ENCODE measurements around the gene GRAP2. TPM values are rescaled to one million over a fixed set of nuclear protein-coding genes. Genes with fewer than 3 reads are reported as not detected.

The GRAP2 gene
- total RNA-seq, 1 experiment from 2014 or later: not detected

DNA sequence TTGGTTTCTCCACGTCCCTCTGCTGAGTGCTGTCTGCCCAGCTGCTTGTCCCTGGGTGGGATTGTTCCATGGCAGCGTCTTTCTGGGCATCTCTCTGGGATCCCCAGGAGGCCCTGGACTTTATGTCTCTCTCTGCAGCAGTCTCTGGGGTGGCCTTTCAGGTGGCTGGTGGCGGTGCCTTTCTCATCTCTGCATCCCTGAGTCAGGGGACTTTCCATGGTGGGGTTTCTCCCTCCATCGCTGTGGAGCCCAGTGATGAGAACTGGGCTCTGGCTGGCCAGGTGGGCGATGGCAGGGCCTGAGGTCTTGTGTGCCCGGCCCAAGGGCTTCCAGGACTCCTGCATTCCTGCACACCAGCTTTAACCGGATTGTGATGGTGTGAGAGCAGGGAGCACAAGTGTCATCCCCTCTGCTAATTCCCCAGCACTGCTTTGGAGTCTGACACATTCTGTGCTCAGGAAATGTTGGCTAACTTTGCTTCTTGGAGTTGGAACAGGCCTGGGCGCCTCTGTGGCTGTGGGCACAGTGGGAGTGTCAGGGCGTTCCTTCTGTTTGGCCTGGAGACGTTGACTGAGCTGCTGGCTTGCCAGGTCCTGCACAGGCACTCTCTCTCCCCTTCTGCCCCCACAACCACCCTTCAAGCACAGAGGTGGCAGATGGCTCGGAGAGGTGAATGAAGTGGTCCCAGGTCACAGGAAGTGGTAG, 121.8 kb downstream of the GRAP2 start:
- Mint-ChIP-seq H3K27me3 (ENCODE audit: insufficient read depth, unreplicated experiment) (no peaks in the 10 kb centered on the region), H3K27ac (ENCODE audit: unreplicated experiment) (no peak overlapping the region), H3K36me3 (ENCODE audit: insufficient read depth, unreplicated experiment) (no peaks in the 10 kb centered on the region), H3K4me1 (ENCODE audit: low read depth, unreplicated experiment) (no peaks in the 10 kb centered on the region), H3K4me3 (ENCODE audit: unreplicated experiment) (no peak overlapping the region), H3K9me3 (ENCODE audit: unreplicated experiment) (no peaks in the 10 kb centered on the region)
- peaks cover 3% of the 10 kb centered on the region for H3K4me1 ChIP-seq
- CTCF ChIA-PET: no interaction called here
- H3K36me3 ChIP-seq (ENCODE audit: control insufficient read depth, insufficient read depth, low read length): peaks cover 1% of the 10 kb centered on the region; the same call in 1 of the 2 replicates
- no peak overlapping the region for H3K4me3 ChIP-seq (ENCODE audit: low read depth, low read length)
- no peak for DNase-seq
- BruUV-seq (replicated peaks): no TSS peak
- H3K27me3 ChIP-seq (replicated peaks; ENCODE audit: control insufficient read depth, insufficient read depth, low read length): no peaks in the 10 kb centered on the region
- intact Hi-C loops (cut with micrococcal nuclease; ENCODE audit: unreplicated experiment): no loop called here
- POLR2A ChIA-PET: no interaction called here
- TF ChIP-seq, protein P1, sequence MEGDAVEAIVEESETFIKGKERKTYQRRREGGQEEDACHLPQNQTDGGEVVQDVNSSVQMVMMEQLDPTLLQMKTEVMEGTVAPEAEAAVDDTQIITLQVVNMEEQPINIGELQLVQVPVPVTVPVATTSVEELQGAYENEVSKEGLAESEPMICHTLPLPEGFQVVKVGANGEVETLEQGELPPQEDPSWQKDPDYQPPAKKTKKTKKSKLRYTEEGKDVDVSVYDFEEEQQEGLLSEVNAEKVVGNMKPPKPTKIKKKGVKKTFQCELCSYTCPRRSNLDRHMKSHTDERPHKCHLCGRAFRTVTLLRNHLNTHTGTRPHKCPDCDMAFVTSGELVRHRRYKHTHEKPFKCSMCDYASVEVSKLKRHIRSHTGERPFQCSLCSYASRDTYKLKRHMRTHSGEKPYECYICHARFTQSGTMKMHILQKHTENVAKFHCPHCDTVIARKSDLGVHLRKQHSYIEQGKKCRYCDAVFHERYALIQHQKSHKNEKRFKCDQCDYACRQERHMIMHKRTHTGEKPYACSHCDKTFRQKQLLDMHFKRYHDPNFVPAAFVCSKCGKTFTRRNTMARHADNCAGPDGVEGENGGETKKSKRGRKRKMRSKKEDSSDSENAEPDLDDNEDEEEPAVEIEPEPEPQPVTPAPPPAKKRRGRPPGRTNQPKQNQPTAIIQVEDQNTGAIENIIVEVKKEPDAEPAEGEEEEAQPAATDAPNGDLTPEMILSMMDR (IDR thresholded peaks at IDR 0.05; ENCODE audit: insufficient read depth in 1 of 2, low read depth in 1 of 2, low read length in 1 of 2, severe bottlenecking in 1 of 2, unreplicated experiment in 1 of 2): no peak
- H3K9me3 ChIP-seq: no peaks in the 10 kb centered on the region

Other genes starting within 250 kb of the GRAP2 start
- not detected in 2 replicates for gene ENTHD1, start 7.3 kb upstream of the GRAP2 start, total RNA-seq (2022)
- not detected in 2 replicates for gene TMA7B, start 59.3 kb downstream of the GRAP2 start, total RNA-seq (2022)
- gene FAM83F, start 93.9 kb downstream of the GRAP2 start, total RNA-seq (2022): 17.1 and 20.0 TPM in 2 replicates